ENCODE results near the gene TSKS.

The TSKS gene

DNA sequence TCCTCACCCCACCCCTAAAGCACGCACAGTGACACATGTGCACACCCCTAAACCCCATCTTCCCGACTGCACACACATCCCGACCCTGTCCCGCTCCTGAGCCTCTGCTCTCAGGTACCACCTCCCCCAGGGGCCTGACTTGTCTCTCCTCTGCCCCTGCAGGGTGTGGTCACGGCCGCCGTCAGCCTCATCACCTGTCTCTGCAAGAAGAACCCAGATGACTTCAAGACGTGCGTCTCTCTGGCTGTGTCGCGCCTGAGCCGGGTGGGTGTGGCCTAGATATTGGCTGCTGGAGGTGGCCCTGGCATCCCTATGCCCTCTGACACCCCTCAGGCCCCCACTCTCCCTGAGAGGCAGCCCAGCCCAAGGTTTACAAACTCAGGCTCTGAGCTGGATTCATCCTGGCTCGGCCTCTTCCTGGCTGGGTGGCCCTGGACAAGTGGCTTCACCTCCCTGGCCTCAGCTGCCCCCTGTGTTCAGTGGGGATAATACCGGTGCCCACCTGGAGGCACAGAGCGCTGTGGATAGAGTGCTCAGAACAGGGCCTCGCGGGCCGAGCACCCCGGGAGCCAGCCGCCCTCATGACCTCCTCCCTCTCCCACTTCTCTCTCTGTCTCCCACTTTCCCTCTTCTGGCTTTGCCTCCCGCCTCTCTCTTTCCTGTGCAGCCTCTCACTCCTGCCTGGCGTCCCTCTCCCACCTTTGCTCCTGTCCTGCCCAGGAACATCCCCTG lies 29.9 kb upstream of the TSKS start:
- no peak for DNase-seq (ENCODE audit: low spot score)

DNA sequence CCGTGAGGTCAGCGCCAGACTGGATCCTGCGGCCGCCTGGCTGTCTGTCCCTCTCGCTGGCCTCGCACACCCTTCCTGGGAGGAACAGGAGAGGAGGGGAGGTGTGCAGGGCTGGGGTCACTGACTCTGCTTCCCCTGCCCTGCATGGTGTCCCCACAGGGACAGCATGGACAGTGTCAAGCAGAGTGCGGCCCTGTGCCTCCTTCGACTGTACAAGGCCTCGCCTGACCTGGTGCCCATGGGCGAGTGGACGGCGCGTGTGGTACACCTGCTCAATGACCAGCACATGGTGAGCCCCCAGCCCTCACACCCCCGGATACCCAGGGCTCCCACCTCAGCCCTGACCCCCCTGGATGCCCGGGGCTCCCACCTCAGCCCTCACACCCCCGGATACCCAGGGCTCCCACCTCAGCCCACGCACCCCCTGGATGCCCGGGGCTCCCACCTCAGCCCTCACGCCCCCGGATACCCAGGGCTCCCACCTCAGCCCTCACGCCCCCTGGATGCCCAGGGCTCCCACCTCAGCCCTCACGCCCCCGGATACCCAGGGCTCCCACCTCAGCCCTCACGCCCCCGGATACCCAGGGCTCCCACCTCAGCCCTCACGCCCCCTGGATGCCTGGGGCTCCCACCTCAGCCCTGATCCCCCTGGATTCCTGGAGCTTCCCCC lies 28.8 kb upstream of the TSKS start:
- DNase-seq (ENCODE audit: low spot score): no peak

DNA sequence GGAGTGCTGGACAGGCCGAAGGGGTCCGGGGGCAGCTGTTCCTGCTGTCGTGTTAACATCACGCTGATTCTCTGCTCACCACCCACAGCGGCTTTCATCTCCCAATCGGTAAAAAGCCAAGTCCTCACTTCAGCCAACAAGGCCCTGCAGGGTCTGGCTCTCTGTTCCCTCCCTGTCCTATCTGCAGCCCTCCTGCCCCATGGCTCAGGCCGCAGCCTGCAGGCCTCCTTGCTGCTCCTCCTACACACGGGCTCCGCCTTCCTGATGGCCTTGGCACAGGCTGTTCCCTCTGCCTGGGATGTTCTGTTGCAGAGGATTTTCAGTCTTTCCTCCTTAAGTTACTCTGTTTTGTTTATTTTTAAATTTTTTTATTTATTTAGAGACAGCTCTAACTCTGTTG lies 27.8 kb upstream of the TSKS start:
- no peak for DNase-seq (ENCODE audit: low spot score)

DNA sequence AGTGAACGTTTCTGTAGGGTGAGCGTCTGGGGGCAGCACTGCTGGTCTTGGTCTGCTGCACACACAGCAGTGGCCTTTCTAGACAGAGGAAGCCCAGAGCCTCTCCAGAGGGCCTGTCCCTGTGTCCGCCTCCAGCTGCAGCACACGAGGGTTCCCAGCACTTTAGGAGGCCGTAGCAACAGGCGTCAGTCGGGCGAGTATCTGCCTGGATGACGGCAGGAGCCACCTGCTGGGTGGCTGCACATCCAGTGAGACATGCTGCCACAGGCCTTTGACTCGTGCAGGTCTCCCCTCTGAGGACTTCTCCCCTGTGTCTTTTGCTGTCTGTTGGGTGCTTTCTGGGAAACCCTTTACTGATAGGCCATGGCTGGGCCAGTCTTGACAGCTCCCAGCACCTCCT lies 25.8 kb upstream of the TSKS start:
- DNase-seq (ENCODE audit: low spot score): no peak

DNA sequence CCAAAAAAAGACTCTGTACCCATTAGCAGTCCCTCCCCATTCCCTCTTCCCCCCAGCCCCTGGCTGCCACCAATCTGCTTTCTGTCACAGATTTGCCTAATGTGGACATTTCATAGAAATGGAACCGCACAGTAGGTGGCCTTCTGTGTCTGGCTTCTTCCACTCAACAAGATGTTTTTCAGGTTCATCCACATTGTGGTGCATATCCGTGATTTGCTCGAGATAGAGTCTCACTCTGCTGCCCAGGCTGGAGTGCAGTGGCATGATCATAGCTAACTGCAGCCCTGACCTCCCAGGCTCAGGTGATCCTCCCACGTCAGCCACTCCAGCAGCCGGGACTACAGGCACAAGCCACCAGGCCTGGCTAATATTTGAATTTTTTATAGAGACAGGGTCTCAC lies 24.6 kb upstream of the TSKS start:
- DNase-seq (ENCODE audit: low spot score): no peak

DNA sequence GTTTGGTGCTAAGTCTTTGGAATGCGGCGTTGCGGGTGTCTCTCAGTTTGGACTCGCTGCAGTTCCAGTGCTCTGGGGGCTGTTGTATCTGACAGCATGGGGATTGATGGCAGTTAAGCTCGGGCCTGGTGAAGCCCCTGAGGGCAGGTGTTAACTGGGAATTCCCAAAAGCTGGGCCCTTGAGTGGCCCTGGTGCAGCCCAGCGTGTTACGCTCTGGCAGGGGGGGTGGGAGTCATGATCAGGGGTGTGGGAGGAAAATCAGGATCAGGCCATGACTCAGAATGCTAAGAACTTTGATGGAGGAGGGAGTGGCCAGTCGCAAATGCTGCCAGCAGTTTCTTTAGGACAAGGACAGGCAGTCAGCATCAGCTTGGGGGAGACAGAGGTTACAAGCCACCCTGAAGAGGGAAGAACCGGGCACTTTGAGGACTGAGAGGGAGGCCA lies 23.3 kb upstream of the TSKS start:
- no peak for DNase-seq (ENCODE audit: low spot score)

DNA sequence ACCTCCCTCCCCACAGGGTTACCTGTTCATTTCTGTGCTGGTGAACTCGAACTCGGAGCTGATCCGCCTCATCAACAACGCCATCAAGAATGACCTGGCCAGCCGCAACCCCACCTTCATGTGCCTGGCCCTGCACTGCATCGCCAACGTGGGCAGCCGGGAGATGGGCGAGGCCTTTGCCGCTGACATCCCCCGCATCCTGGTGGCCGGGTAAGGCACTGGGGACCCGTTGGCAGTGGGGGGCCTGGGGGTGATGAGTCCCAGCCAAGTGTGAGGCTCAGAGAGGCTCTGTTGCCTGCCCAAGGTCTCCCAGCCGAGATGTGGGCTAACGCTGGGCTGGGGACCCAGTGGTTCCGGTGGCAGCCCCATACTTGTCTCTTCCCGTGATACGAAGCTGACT lies 19.4 kb upstream of the TSKS start:
- DNase-seq (ENCODE audit: low spot score): no peak

DNA sequence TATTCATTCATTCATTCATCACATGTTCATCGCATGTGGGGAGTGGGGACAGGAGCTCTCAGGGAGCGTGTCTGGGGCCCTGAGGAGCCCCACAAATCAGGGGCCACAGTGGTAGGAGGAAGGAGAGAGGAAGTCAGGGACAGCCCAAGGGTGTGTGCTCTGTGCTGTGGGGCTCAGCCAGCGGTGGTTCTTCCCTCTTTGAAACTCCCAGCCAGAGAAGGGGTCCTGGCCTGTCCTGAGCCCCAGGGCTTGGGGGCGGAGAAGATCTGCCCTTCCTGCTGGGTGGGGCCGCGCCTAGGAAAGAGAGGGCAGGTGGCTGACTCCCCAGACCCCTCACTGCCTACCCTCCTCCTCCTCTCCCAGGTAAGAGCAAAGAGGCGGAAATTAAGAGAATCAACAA lies 18.3 kb upstream of the TSKS start:
- no peak for DNase-seq (ENCODE audit: low spot score)

DNA sequence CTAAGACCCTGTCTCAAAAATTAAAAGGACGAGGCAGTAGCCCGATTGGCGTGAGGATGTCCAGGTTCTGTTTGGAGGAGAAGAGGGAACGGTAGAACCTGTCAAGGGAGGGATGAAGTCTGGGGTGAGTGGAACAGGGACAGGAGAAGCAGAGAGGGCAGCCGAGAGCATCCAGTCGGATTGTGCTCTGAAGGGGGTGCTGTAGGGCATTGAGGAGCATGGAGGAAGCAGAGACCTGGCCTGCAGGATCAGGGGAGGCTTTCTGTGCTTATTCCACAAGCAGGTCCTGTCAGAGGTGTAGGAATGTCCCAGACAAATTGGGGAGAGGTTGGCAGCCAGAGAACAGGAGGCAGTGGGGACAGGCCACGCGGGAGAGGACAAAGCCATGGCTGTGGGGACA lies 17.8 kb upstream of the TSKS start:
- peak; percentile 8 for DNase-seq (ENCODE audit: low spot score)

DNA sequence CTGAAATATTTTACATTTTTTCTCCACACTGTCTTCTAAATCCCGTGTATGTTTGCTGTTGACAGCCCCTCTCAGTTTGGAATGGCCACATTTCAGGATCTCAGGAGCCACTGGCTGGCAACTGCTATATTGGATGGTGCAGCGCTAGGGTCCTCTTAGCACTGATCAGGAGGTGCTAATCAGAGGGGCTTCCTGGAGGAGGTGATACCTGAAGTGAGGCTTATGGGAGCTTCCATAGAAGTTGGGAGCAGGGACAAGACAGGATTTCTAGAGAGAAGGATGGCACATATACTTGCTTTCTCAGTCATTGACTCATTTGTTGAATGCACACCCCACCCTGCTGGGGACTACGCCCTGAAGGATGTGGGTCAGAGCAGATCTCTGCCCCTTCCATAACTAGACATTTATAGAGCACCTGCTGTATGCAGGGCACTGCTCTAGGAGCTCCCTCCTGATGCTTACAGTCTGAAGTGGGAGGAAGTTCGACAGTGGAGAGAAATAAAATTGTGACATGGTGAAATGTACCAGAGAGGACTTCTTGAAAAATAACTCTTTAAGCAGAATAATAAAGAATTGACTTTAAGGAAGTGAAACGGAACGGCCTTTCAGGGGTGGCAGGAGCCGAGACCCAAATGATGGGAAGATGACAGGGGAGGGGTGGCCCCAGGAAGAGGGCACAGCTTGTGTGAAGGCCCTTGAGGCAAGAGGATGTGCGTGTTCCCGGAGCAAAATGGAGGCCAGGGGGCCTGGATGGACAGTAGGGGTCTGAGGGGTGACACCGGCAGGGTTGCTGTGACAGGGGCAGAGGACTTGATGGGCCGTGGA lies 16.8 kb upstream of the TSKS start:
- DNase-seq (ENCODE audit: low spot score): peak; percentile 4

DNA sequence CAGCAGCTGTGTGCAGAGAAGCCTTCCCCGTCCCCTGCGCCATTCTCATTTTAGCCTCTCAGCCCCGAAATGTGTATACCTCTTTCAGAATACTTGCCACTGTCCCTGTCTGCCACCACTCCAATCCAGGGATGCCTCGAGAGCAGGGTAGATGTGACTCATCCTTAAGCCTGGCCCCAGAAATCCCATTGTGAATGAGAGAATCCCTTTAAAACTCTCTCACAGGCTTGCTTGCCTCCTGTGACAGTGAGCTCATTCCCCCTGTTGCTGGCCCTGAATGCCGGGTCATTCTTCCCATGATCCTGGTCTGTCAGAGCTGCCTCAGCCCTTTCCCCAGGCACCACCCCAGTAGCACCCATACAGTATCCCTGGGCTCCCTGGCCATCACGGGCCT lies 13.3 kb upstream of the TSKS start:
- DNase-seq (ENCODE audit: low spot score): no peak

DNA sequence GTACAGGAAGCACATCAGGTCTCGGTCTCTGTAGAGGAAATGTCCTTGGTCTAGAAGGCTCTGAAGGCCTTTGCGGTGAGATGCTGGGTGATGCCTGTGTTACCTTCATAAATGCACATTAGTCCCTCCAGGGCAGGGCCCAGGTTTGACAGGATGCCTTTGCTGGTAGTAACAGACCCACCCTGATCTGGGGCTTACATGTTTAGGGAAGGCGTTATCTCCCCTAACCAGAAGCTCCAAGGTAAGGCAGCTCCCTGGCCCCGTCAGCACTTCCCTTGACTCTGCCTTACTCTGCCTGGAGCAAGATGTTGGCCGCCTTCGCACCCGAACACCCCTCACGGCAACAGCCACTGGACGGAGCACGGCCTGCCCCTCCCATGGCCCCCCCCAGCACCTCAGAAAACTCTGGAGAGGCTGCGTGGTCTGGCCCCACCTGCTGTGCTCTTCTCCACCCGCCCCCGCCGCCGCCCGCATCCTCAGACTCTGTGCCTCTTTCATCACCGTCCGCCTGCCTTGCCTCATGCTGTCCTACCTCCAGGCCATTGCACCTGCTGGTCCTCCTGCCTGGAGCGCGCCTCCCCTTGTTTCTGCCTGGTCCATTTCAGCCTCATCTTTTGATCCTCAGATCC lies 12.8 kb upstream of the TSKS start:
- no peak for DNase-seq (ENCODE audit: low spot score)

DNA sequence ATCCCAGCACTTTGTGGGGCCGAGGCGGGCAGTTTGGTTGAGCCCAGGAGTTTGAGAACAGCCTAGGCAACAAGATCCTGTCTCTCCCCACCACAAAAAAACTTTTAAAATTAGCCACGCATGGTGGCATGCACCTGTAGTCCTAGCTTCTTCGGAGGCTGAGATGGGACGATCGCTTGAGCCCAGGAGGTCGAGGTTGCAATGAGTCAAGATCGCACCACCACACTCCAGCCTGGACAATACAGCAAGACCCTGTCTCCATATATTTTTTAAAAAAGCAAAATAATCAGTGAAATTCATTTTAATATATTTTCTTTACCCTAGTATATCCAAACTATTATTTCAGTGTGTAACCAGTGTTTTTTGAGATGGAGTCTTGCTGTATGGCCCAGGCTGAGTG lies 11.9 kb upstream of the TSKS start:
- no peak for DNase-seq (ENCODE audit: low spot score)

DNA sequence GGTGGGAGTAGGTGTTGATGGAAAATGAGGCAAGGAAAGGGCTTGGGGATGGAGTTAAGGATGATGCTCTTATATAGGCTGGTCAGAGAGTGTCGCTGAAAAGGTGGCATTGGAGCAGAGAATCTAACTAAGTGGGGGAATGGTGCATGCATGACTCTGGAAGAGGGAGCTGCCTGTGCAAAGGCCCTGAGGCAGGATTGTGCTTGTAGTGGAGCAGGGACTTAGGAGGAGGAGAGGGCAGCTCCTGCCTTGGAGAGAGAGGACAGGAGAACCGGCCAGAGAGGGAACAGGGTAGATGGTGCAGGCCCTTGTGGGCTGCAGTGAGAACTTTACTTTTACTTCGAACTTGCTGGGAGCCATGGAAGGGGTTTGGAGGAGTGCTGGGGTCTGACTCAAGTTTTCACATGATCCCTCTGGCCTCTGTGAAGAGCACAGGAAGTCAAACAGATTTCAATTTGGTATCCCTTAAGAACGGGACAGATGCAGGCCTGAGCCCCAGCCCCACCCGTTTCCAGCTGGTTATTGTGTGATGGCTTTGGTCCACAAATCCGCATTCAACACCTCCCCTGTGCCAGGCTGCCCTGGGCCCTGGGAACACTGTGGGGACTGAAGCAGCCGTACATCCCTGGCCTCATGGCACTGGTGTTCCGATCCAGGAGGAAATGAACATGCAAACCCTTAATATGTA lies 10.7 kb upstream of the TSKS start:
- no peak for DNase-seq (ENCODE audit: low spot score)

DNA sequence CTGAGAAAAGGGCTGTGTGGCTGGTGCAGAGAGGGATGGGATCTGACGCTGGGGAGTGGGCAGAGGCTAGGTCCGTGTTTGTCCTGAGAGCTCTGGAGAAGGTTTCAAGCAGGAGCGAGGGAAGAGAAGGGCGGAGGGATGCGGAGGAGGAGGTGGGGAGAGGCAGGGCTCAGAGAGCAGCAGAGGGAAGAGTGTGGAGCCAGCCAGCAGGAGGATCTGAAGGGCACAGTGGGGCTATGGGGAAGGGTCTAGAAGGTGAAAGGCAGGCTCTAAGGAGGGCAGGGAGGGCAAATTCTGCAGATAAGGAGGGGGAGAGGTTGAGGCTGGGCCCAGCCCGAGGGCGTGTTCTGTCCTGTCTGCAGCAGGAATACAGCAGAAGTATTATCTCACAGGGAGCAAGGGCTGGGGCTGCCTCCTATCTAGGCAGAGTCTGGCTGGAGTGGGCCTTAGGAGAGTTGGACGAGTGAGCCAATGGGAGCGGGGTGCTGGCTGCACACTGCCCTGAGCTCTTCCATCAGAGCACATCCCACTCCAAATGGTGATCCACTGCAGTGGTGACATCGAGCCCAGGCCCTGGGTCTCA lies 9.8 kb upstream of the TSKS start:
- no peak for DNase-seq (ENCODE audit: low spot score)

DNA sequence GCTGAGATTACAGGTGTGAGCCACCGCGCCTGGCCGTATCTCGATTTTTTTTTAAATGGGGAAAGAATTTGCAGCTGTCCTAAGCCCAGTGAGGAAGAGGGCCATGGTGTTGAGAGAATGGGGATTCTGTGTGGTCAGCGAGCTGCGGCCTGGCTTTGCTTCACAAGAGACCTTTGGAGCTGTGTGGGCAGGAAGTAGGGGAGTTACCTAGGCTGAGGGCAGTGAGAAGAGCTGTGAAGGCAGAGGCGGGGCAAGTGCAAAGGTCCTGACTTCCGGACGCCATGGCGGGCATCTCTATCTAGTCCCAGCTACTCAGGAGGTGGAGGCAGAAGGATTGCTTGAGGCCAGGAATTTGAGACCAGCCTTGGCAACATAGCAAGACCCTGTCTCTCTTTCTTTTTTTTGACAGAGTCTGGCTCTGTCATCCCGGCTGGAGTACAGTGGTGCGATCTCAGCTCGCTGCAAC lies 8.6 kb upstream of the TSKS start:
- DNase-seq (ENCODE audit: low spot score): no peak

DNA sequence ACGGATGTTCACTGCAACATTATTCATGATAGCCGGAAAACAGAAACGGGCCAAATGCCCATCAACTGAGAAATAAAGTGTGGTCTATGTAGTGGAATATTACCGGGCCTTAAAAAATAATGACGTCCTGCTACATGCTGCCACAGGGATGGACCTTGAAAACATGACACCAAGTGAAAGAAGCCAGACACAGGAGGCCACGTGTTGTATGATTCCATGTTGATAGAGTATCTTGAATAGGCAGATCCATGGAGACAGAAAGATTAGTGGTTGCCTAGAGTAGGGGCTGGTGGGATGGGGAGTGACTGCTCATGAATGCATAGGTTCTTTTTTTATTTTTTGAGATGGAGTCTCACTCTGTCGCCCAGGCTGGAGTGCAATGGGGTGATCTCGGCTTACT lies 7.4 kb upstream of the TSKS start:
- DNase-seq (ENCODE audit: low spot score): no peak

DNA sequence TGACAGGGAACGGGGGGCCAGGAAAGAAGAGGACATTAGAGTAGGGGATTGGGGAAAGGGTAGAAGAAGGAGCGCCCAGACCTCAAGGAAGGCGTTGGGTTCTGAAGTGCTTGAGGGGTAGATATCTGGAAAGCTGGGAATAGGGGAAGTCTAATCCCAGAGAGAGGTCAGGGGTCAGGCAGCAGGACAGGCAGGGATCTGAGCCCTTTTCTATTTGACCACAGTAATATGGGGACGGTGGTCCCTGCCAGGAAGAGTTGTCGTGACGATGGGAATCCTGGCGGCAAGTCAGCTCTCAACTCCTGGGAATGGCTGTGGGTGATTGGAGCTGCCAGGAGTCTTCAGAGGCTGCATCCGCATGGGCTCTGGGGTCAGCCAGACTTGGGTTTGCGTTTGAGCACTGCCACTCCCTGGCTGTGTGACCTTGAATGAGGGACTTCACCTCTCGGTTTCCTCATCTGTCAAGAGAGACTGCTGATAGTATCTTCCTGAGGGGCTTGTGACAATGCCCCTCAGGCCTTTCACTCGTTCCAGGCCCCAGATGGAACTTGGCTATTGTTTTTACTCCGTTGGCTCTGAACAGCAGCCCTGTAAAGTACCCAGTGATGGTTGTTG lies 5.0 kb upstream of the TSKS start:
- no peak for DNase-seq (ENCODE audit: low spot score)

DNA sequence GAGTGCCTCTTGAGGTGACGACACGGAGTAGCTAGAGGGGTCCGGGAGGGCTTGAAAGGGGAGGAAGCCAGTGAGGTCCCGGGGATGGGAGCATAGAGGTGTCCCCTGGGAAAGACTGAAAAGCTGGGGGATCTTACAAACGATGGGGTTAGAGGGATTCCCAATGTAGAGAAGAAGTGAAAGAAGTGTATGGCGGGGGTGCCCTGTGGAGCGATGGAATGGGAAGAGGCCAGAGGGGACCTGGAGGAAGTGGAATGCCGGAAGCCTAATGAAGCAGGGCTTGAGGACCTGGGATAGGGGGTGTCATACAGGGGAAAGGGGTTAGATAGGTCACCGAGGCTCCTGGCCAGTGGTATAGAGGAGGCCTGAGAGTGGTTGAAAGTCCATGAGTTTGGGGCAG lies 4.3 kb upstream of the TSKS start:
- DNase-seq (ENCODE audit: low spot score): no peak

DNA sequence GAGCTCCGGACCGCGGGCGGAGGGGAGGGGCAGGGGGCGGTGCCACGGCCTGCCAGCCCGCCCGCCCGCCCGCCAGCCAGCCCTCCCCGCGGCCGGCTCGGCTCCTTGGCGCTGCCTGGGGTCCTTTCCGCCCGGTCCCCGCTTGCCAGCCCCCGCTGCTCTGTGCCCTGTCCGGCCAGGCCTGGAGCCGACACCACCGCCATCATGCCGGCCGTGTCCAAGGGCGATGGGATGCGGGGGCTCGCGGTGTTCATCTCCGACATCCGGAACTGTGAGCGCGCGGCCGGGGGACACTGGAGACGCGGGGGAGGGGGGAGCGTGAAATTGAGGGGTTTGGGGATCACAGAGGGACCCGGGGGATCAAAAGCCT lies 3.8 kb upstream of the TSKS start, which contains the start of gene AP2A1:
TSS of gene AP2A1 (plus strand) at position 72 of the 370 bp plus-strand sequence. CDS start at position 205, 133 bp downstream.
- no peak for DNase-seq (ENCODE audit: low spot score)
